CD1c-positive myeloid dendritic cell (primary cell): Measurements from ENCODE around the gene PARP15.

Source experiments
- DNase-seq: peaks from one replicate; pipeline ENCODE4 v3.0.0-alpha.2; 2016; ENCODE audit errors: extremely low spot score

The PARP15 gene

GRCh38 chr3:122572940-122573412 is 4.5 kb upstream of the PARP15 start:
- DNase-seq = peak; percentile 58

GRCh38 chr3:122576174-122576940 is 1.1 kb upstream of the PARP15 start:
- DNase-seq = peak; percentile 32

DNA sequence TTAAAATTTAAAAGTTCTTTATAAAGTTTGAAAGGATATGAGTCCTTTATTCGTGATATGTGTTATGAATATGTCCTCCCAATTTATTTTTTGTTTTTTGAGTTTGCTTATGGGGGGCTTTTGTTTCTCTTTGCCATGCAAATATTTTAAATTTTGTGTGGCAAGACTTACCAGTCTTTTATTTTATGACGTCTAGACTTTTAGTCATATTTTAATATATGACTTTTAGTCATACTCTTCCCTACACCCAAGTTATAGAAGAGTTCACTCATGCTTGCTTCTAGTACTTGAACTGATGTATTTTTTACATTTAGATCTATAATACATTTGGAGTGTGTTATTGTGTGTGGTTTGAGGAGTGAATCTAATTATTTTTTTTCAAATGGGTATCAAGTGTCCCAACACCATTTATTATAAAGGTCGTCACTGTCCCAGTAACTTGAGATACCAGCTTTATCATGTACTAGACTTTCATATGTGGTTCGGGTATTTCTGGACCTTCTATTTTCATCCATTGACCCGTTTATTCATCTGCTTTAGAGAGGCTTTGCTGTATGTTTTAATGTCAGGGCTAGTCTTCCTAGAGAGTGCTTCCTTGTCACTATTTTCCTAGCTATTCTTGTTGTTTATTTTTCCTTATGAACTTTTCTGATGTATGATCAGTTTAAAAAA is 755 bp downstream of the PARP15 start:
- no peak for DNase-seq

DNA sequence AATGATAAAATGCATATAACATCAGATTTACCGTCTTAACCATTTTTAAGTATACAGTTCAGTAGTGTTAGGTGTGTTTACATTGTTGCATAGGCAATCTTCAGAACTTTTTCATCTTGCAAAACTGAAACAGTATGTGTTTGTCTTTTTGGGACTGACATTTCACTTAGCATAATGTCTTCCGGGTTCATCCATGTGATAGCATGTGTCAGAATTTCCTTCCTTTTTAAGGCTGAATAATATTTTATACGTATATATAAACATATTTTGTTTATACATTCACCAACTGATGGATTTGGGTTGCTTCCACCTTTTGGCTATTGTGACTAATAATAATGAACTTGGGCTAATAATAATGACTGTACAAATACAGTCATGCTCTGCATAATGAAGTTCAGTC is 3.0 kb downstream of the PARP15 start:
- DNase-seq = no peak

- no peak for DNase-seq
Measured at GRCh38 chr3:122581622-122582021, 4.2 kb downstream of the PARP15 start.

DNA sequence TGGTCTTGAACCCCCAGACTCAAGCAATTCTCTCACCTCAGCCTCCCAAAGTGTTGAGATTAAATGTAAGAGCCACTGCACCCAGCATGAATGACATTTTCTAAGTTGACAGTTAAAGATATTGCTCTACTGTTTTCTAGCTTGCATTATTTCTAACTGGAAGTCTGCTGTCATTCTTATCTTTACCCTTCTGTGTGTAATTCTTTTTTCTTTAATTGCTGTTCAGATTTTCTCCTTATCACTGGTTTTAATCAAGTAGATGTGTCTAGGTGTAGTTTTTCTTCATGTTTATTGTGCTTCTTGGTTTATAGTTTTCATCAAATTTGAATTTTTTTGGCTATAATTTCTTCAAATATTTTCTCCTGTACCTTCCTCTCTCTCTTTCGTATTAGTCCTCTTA is 4.9 kb downstream of the PARP15 start:
- no peak for DNase-seq

DNA sequence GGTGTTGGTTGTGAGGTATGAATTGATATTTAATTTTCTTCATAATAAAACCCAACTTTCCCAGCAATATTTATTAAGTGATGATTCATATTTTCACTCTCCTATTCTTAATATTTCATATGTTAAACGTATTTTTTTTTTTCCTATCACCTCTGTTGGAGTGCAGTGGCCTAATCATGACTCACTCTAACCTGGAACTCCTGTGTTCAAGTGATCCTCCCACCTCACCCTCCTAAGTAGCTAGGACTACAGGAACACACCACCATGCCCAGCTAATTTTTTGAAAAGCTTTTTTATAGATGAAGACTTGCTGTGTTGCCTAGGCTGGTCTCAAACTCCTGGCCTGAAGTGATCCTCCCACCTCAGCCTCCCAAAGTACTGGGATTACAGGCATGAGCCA is 8.6 kb downstream of the PARP15 start:
- DNase-seq = no peak

DNA sequence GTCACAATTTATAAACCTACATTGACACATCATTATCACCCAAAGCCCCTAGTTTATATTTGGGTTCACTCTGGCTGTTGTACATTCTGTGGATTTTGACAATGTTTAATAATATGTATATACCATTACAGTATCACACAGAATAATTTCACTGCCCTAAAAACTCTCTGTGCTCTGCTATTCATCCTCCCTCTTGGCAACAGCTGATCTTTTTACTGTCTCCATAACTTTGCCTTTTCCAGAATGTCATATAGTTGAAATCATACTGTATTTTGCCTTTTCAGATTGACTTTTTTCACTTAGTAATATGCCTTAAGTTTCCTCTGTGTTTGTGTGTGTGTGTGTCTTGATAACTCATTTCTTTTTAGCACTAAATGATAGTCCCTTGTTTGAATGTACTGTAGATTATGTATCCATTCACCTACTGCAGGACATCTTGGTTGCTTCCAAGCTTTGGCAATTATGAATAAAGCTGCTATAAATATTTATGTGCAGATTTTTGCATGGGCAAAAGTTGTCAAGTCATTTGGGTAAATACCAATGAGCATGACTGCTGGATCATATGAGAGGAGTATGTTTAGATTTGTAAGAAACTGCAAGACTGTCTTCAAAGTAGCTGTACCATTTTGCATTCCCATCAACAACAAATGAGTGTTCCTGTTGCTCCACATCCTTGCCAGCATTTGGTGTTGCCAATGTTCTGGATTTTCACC is 9.5 kb downstream of the PARP15 start:
- DNase-seq = no peak

- DNase-seq = no peak
Measured at GRCh38 chr3:122587572-122587971, 10.1 kb downstream of the PARP15 start.

DNA sequence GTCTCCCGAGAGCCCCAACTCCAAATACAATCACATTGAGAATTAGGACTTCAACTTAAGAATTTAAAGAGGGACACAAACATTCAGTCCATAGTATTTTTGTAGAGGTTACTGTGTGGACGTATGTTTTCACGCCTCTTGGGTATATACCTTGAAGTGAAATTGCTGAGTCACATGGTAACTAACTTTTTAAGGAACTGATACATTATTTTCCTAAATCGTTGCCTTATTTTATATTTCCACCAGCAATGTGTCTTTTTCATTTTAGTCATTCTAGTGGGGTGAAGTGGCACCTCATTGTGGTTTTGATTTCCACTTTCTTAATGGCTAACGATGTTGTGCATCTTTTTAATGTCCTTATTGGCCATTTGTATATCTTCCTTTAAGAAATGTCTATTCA is 11.8 kb downstream of the PARP15 start:
- peak; percentile 51 for DNase-seq

DNA sequence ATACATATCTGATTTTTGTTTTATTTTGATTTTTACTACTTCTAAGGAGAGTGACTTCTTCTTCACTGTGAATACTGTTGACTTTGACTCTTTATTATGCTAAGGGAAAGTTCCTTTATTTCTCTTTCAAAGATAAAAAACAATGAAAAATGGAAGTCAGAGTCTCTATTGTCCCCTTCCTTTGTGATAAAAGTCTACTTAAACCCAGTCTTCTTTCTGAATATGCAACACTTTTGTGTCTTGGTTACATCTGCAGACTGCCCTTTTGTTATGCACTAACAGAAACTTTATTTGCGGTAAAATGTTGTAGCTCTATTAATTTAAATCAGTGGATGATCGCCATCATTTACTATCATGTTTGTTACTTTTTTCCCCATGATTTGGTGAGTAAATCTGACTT is 13.2 kb downstream of the PARP15 start:
- DNase-seq = no peak

DNA sequence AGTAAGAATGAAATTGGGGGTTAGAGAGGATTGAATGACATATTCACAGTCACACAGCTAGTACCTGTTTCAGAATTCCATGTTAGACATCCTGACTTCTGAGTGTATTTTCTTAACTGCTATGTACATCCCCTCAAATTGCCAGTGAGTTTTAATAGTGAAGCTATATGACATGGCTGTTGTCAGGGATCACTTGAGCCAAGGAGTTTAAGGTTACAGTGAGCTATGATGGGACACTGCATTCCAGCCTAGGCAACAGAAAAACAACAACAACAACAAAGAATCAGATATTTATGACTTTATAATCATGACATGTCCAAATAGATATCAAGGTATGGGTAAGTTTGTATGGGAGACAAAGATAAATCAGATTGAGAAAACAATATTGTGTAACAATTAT is 16.6 kb downstream of the PARP15 start:
- DNase-seq = no peak

- no peak for DNase-seq
Measured at GRCh38 chr3:122598151-122598550, 20.7 kb downstream of the PARP15 start.

DNA sequence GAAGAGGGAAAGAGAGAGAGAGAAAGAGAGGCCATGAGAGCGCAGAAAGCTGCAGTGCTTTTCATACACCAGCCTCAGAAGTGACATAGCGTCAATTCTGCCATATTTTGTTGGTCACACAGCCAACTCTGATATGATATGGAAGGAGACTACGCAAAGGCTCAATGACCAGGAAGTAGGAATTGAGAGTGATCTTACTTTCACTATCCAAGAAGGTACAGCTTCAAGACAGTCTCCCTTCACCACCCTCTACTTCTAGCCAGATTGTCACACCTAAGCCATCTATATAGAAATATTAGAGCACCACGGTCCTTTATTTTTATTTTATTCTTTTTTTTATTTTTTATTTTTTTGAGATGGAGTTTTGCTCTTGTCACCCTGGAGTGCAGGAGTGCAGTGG is 21.1 kb downstream of the PARP15 start:
- no peak for DNase-seq

DNA sequence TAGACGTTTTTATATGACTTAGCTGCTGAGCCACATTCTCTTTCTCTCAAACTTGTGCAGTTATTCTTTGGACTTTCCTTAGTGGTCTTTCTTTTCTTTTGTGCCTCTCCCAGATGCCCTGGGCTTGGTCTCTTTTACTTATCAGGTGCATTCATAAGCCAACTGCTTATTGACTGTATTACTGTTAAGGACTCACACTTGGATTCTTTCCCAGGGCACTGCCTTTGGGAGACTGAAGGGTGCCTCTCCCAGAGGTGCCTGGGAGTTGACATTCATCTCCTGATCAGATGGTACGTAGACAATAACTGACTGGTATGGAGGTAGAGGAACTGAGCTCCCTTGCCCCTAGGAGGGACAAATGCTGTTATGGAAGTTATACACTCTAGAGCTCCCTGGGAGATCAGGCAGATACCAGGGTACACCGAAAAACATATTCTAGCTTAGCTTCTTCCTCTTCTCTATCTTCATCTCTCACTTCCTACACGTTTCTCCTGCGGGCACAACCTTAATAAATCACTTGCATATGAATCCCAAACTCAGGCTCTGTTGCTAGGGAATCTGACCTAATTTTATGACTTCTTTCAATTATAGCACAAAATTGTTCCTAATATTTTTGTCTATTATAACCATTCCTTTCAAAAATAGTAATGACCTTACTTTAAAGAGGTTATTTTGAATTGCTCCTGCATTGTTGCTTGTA is 24.7 kb downstream of the PARP15 start:
- DNase-seq = no peak

DNA sequence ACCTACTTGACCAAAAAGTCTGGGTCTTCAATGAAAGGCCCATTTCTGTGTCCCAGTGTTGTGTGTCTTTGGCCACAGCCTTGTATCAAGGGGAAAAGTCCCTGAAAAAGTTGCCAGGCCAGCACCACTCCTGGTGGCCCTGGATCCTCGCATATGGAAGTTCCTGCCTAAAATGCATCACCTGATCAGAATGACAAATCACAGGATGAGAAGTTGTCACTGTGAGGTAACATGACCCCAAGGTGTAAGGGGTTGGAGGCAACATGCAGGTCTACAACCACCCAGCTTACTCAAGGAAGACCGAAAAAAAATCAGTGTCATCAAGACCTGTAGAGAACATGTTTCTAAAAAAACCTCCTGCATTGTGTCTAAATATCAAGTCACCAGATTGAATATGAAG is 25.6 kb downstream of the PARP15 start:
- DNase-seq = no peak

GRCh38 chr3:122606330-122606729 is 28.9 kb downstream of the PARP15 start:
- DNase-seq = no peak

DNA sequence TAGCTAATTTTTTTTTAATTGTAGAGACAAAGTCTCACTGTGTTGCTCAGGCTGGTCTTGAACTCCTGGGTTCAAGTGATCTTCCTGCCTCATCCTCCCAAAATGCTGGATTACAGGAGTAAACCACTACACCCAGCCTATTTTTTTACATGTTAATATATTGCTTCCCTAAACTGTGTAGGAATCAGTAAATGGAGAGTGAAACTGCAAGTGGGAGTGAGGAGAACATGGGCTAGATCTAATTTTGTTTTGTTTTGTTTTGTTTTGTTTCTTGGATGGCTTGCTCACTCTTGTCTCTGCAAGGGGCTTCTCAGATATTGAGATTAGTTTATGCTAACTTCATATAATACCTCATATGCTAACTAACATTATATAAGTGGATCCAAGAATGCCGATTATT is 31.5 kb downstream of the PARP15 start:
- DNase-seq = no peak

- peak; percentile 24 for DNase-seq
Measured at GRCh38 chr3:122609798-122610559, 32.5 kb downstream of the PARP15 start.

DNA sequence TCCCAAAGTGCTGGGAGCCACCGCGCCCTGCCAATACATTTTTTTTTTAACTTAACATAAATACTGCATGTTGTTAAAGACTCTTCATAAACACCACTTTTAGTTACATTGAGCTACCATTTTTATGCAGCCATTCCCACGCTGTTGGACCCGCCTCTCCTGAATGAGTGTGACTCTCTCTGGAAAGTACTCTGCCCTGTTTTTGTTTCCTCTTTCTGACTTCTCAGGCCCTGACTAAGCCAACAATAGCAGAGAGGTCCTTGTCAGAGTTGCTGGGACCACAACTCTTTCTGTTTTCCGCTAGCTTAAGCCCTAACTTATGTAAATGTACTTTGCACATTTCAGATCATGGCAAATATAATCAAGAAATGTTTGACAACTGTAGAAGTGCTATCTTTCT is 35.2 kb downstream of the PARP15 start:
- peak; percentile 13 for DNase-seq

- DNase-seq = no peak
Measured at GRCh38 chr3:122615303-122615702, 37.9 kb downstream of the PARP15 start.
